Medulla oblongata (tissue), 1 donor: ENCODE results near the gene CABP7.
"Not testable (repeated sequence)": the region's sequence is repeated elsewhere in the genome, so short reads cannot be mapped to it uniquely, and the experiment has no call there.

Source experiments
- DNase-seq: peaks from one replicate; pipeline ENCODE4 v3.0.0-alpha.2; 2015; ENCODE audit errors: extremely low spot score

CABP7 gene

GRCh38 chr22:29748248-29748893 is 28.6 kb downstream of the CABP7 start:
- DNase-seq: no peak

- DNase-seq: no peak
Observed at GRCh38 chr22:29750029-29750428, 30.2 kb downstream of the CABP7 start.

GRCh38 chr22:29750559-29751538 is 31.0 kb downstream of the CABP7 start:
- DNase-seq: no peak

- DNase-seq: no peak
Observed at GRCh38 chr22:29751669-29752068, 31.9 kb downstream of the CABP7 start.

- DNase-seq: no peak
Observed at GRCh38 chr22:29753808-29754657, 34.2 kb downstream of the CABP7 start.

GRCh38 chr22:29754658-29755395 is 35.0 kb downstream of the CABP7 start:
- DNase-seq: not testable (repeated sequence)

GRCh38 chr22:29755889-29756288 is 36.1 kb downstream of the CABP7 start:
- no peak for DNase-seq

GRCh38 chr22:29756341-29756740 is 36.5 kb downstream of the CABP7 start:
- no peak for DNase-seq

- no peak for DNase-seq
Observed at GRCh38 chr22:29757096-29757495, 37.3 kb downstream of the CABP7 start.

- no peak for DNase-seq
Observed at GRCh38 chr22:29758068-29758622, 38.3 kb downstream of the CABP7 start.

GRCh38 chr22:29758959-29759358 is 39.2 kb downstream of the CABP7 start:
- no peak for DNase-seq

GRCh38 chr22:29762263-29762662 is 42.5 kb downstream of the CABP7 start:
- DNase-seq: no peak

- DNase-seq: no peak
Observed at GRCh38 chr22:29765905-29766631, 46.3 kb downstream of the CABP7 start.

GRCh38 chr22:29766632-29767170 is 46.9 kb downstream of the CABP7 start, which contains the start of gene ZMAT5:
Gene ZMAT5 (minus strand): TSS chr22:29767007. CDS start chr22:29748544, 18,463 bp downstream.
- peak; percentile 99 for DNase-seq

GRCh38 chr22:29767171-29768051 is 47.6 kb downstream of the CABP7 start, which contains the start of gene UQCR10:
Gene UQCR10 (plus strand): TSS chr22:29767369. CDS start chr22:29767399, 30 bp downstream.
- peak; percentile 96 for DNase-seq

GRCh38 chr22:29768052-29768693 is 48.4 kb downstream of the CABP7 start:
- DNase-seq: no peak

GRCh38 chr22:29769723-29770321 is 50.0 kb downstream of the CABP7 start:
- DNase-seq: no peak

- no peak for DNase-seq
Observed at GRCh38 chr22:29772170-29772641, 52.4 kb downstream of the CABP7 start.
